Measurements from ENCODE around the gene FAM53B.

Gene FAM53B

GRCh38 chr10:124677749-124678556 lies 66.2 kb downstream of the FAM53B start:
- DNase-seq = peak in 1 of 3 donors; percentile 34

- peak in 1 of 3 donors; percentile 45 for DNase-seq
Observed at GRCh38 chr10:124677293-124677699, 66.9 kb downstream of the FAM53B start.

GRCh38 chr10:124676416-124677062 lies 67.6 kb downstream of the FAM53B start:
- no peak for DNase-seq

GRCh38 chr10:124675824-124676223 lies 68.4 kb downstream of the FAM53B start:
- no peak for DNase-seq

- DNase-seq = no peak
Observed at GRCh38 chr10:124675261-124675660, 68.9 kb downstream of the FAM53B start.

- no peak for DNase-seq
Observed at GRCh38 chr10:124674768-124675222, 69.4 kb downstream of the FAM53B start.

GRCh38 chr10:124672181-124672638 lies 72.0 kb downstream of the FAM53B start:
- DNase-seq = no peak

- DNase-seq = peak; percentile 68 to 80 (median 75)
Observed at GRCh38 chr10:124671486-124672075, 72.6 kb downstream of the FAM53B start.

GRCh38 chr10:124670849-124671248 lies 73.3 kb downstream of the FAM53B start:
- peak; percentile 65 to 68 (median 67) for DNase-seq

- DNase-seq = no peak
Observed at GRCh38 chr10:124669824-124670654, 74.1 kb downstream of the FAM53B start.

- DNase-seq = no peak
Observed at GRCh38 chr10:124669141-124669823, 74.9 kb downstream of the FAM53B start.

GRCh38 chr10:124668517-124669051 lies 75.6 kb downstream of the FAM53B start:
- DNase-seq = no peak

GRCh38 chr10:124667425-124668345 lies 76.5 kb downstream of the FAM53B start:
- DNase-seq = no peak

- DNase-seq = no peak
Observed at GRCh38 chr10:124666494-124666893, 77.7 kb downstream of the FAM53B start.

GRCh38 chr10:124665980-124666379 lies 78.2 kb downstream of the FAM53B start:
- DNase-seq = no peak

- DNase-seq = no peak
Observed at GRCh38 chr10:124665558-124665957, 78.6 kb downstream of the FAM53B start.

GRCh38 chr10:124665091-124665490 lies 79.1 kb downstream of the FAM53B start:
- no peak for DNase-seq

- no peak for DNase-seq
Observed at GRCh38 chr10:124663766-124664360, 80.3 kb downstream of the FAM53B start.

GRCh38 chr10:124663228-124663627 lies 81.0 kb downstream of the FAM53B start:
- no peak for DNase-seq

GRCh38 chr10:124661660-124662180 lies 82.5 kb downstream of the FAM53B start:
- DNase-seq = no peak
